Stomach (tissue), 4 donors: ENCODE results near the gene ADM2.

ENCODE experiments used
- CTCF ChIP-seq, 7 experiments: fragments of 450-650 bp in 4 of 7; fragments of 200-600 bp in 3 of 7; sonication (generic) in 3 of 7; IDR thresholded peaks; one replicate each; pipeline ENCODE4 v1.5.1; 2016 to 2019; ENCODE audit warnings: antibody characterized with exemption in 7 of 7, control low read depth in 2 of 7, mild to moderate bottlenecking in 1 of 7
- EP300 ChIP-seq: sonication (generic); formaldehyde crosslinking; IDR thresholded peaks from one replicate; pipeline ENCODE4 v1.6.1; 2017; ENCODE audit warnings: antibody characterized with exemption
- POLR2A ChIP-seq, 4 donors: fragments of 450-650 bp; IDR thresholded peaks; one replicate each; pipeline ENCODE4 v1.6.1; 2016; ENCODE audit warnings: antibody characterized with exemption in 4 of 4, control low read depth in 2 of 4, mild to moderate bottlenecking in 1 of 4, moderate library complexity in 1 of 4
- POLR2AphosphoS5 ChIP-seq, 3 donors: sonication (generic); formaldehyde crosslinking; IDR thresholded peaks; one replicate each; pipeline ENCODE4 v1.6.1; 2016; ENCODE audit warnings: antibody characterized with exemption in 3 of 3

- TF ChIP-seq POLR2A (IDR thresholded peaks at IDR 0.05), result no peak
- TF ChIP-seq CTCF (IDR thresholded peaks at IDR 0.05), result no peak
- no peak for TF ChIP-seq POLR2AphosphoS5 (IDR thresholded peaks at IDR 0.05)
- TF ChIP-seq EP300, result no peak
Observed at GRCh38 chr22:50535113-50535512, 53.8 kb downstream of the ADM2 start.
